H1 (cell line): Measurements from ENCODE around the gene GAB3. TPM values are rescaled to one million over a fixed set of nuclear protein-coding genes. Genes with fewer than 3 reads are reported as not detected.

ENCODE experiments used
- CTCF ChIA-PET: fragments of 300-600 bp; sonication (Branson Sonifier 250); formaldehyde crosslinking; loops from one replicate; lab custom pipeline; 2021; ENCODE audit not compliant: partially characterized antibody; lab: Charles Lee
- POLR2A ChIA-PET: fragments of 300-600 bp; sonication (Branson Sonifier 250); formaldehyde crosslinking; loops from one replicate; lab custom pipeline; 2021; ENCODE audit warnings: inconsistent platforms; ENCODE audit not compliant: partially characterized antibody; lab: Charles Lee
- DNase-seq, 2 experiments: peaks; one replicate each; pipeline versions ENCODE4 v3.0.0 to v3.0.0-alpha.2; 2010 to 2022; ENCODE audit warnings: low spot score in 2 of 2, low read depth in 1 of 2, mixed read lengths in 1 of 2
- FAIRE-seq: peaks from 2 replicates; lab custom pipeline; 2011; peaks lifted over from hg19 to GRCh38; lab: Jason Lieb, UNC
- H2AFZ ChIP-seq: 2 replicates; pipeline ENCODE4 v1.8.1; 2012; ENCODE audit warnings: low read length, inconsistent platforms
- H2AK5ac ChIP-seq: 2 replicates; pipeline ENCODE4 v1.6.1; 2013; ENCODE audit warnings: low read depth, low read length
- H2BK120ac ChIP-seq: replicated peaks from 2 replicates; pipeline ENCODE3; 2013; ENCODE audit warnings: low read depth, low read length, inconsistent platforms
- H2BK12ac ChIP-seq: 2 replicates; pipeline ENCODE4 v1.6.1; 2013; ENCODE audit warnings: low read depth, low read length
- H2BK15ac ChIP-seq: 2 replicates; pipeline ENCODE4 v1.6.1; 2013; ENCODE audit warnings: low read length
- H2BK20ac ChIP-seq: 2 replicates; pipeline ENCODE4 v1.6.1; 2013; ENCODE audit warnings: low read length
- H2BK5ac ChIP-seq: 2 replicates; pipeline ENCODE4 v1.6.1; 2013; ENCODE audit warnings: low read depth, low read length
- H3K14ac ChIP-seq: 2 replicates; pipeline ENCODE4 v1.6.1; 2013; ENCODE audit warnings: inconsistent platforms; ENCODE audit not compliant: insufficient read length
- H3K18ac ChIP-seq: 2 replicates; pipeline ENCODE4 v1.6.1; 2013; ENCODE audit warnings: low read length; ENCODE audit errors: extremely low read depth
- H3K23ac ChIP-seq: 2 replicates; pipeline ENCODE4 v1.6.1; 2013; ENCODE audit warnings: inconsistent platforms; ENCODE audit not compliant: insufficient read length
- H3K23me2 ChIP-seq: 2 replicates; pipeline ENCODE4 v1.6.1; 2013; ENCODE audit warnings: low read depth, low read length
- H3K27ac ChIP-seq: 2 replicates; pipeline ENCODE4 v1.6.1; 2011; ENCODE audit warnings: low read depth, low read length, inconsistent platforms
- H3K27me3 ChIP-seq, 4 experiments: replicated peaks in 1 of 4; 1 replicate in 1 of 4; 2 replicates in 3 of 4; pipeline versions ENCODE4 v1.6.1 to v1.8.1; 2011 to 2013; ENCODE audit warnings: low read length in 3 of 4, mild to moderate bottlenecking in 3 of 4, inconsistent platforms in 2 of 4, mixed read lengths in 2 of 4, moderate library complexity in 1 of 4; ENCODE audit not compliant: control insufficient read depth in 3 of 4, insufficient read depth in 3 of 4; ENCODE audit errors: extremely low read depth in 1 of 4
- H3K36me3 ChIP-seq, 4 experiments: 2 replicates each; pipeline versions ENCODE4 v1.6.1 to v1.8.1; 2011 to 2013; ENCODE audit warnings: mild to moderate bottlenecking in 4 of 4, low read length in 3 of 4, moderate library complexity in 2 of 4, control low read depth in 1 of 4, inconsistent platforms in 1 of 4; ENCODE audit not compliant: insufficient read depth in 4 of 4, control insufficient read depth in 2 of 4
- H3K4ac ChIP-seq: replicated peaks from 2 replicates; pipeline ENCODE3; 2013; ENCODE audit warnings: low read length, low read depth, mixed read lengths, inconsistent platforms; ENCODE audit not compliant: insufficient read length
- H3K4me1 ChIP-seq, 4 experiments: replicated peaks in 1 of 4; 1 replicate in 1 of 4; 2 replicates in 3 of 4; pipeline versions ENCODE4 v1.6.1 to v1.8.1; 2011 to 2013; ENCODE audit warnings: low read length in 3 of 4, inconsistent platforms in 2 of 4, mixed read lengths in 1 of 4; ENCODE audit not compliant: insufficient read depth in 4 of 4, control insufficient read depth in 3 of 4
- H3K4me2 ChIP-seq, 2 experiments: 2 replicates each; pipeline versions ENCODE4 v1.6.1 to v1.8.1; 2011 to 2013; ENCODE audit warnings: low read depth in 2 of 2, low read length in 2 of 2, control low read depth in 1 of 2, inconsistent platforms in 1 of 2, mild to moderate bottlenecking in 1 of 2; ENCODE audit not compliant: insufficient read depth in 1 of 2
- H3K4me3 ChIP-seq, 4 experiments: fragments of 200-600, 300-600 bp in 1 of 4; sonication (generic), shearing (Covaris generic), sonication (Bioruptor Twin) in 1 of 4; 2 replicates each; pipeline versions ENCODE4 v1.5.1 to v1.8.1; 2011 to 2016; ENCODE audit warnings: low read length in 4 of 4, low read depth in 3 of 4, control low read depth in 2 of 4, inconsistent platforms in 2 of 4, mild to moderate bottlenecking in 2 of 4, mixed read lengths in 1 of 4, moderate library complexity in 1 of 4; ENCODE audit not compliant: insufficient read depth in 2 of 4; ENCODE audit errors: extremely low read depth in 1 of 4
- H3K56ac ChIP-seq: replicated peaks from 2 replicates; pipeline ENCODE3; 2013; ENCODE audit warnings: low read depth, mild to moderate bottlenecking, mixed read lengths, low read length, inconsistent platforms; ENCODE audit not compliant: insufficient read length
- H3K79me1 ChIP-seq: 2 replicates; pipeline ENCODE4 v1.6.1; 2013; ENCODE audit warnings: low read depth, low read length, control low read depth
- H3K79me2 ChIP-seq, 2 experiments: 2 replicates each; pipeline versions ENCODE4 v1.6.1 to v1.8.1; 2012 to 2013; ENCODE audit warnings: low read length in 2 of 2, mild to moderate bottlenecking in 2 of 2, inconsistent platforms in 1 of 2; ENCODE audit not compliant: insufficient read depth in 2 of 2, control insufficient read depth in 1 of 2
- H3K9ac ChIP-seq, 4 experiments: replicated peaks in 1 of 4; 1 replicate in 1 of 4; 2 replicates in 3 of 4; pipeline versions ENCODE4 v1.6.1 to v1.8.1; 2011 to 2013; ENCODE audit warnings: low read depth in 3 of 4, low read length in 3 of 4, control low read depth in 2 of 4, mild to moderate bottlenecking in 2 of 4, moderate library complexity in 2 of 4, inconsistent platforms in 1 of 4; ENCODE audit errors: extremely low read depth in 1 of 4
- H3K9me3 ChIP-seq, 2 experiments: 2 replicates each; pipeline versions ENCODE4 v1.6.1 to v1.8.1; 2012 to 2013; ENCODE audit warnings: mild to moderate bottlenecking in 2 of 2, moderate library complexity in 2 of 2, control low read depth in 1 of 2, inconsistent platforms in 1 of 2, low read depth in 1 of 2, low read length in 1 of 2, mixed read lengths in 1 of 2; ENCODE audit not compliant: insufficient read depth in 2 of 2
- H4K20me1 ChIP-seq, 2 experiments: replicated peaks in 1 of 2; 2 replicates each; pipeline versions ENCODE3 to v1.8.1; 2011 to 2013; ENCODE audit warnings: inconsistent platforms in 2 of 2, low read length in 2 of 2, mild to moderate bottlenecking in 1 of 2; ENCODE audit not compliant: insufficient read depth in 2 of 2, control insufficient read depth in 1 of 2
- H4K5ac ChIP-seq: 2 replicates; pipeline ENCODE4 v1.6.1; 2013; ENCODE audit warnings: low read length, low read depth, mixed read lengths, inconsistent platforms; ENCODE audit not compliant: insufficient read length
- H4K8ac ChIP-seq: 2 replicates; pipeline ENCODE4 v1.8.0; 2013; ENCODE audit warnings: mild to moderate bottlenecking, moderate library complexity, low read length, inconsistent platforms; ENCODE audit not compliant: insufficient read depth; ENCODE audit errors: extremely low read depth
- H4K91ac ChIP-seq: replicated peaks from 2 replicates; pipeline ENCODE3; 2013; ENCODE audit warnings: low read length, mixed read lengths, inconsistent platforms; ENCODE audit not compliant: insufficient read length
- ATF2 ChIP-seq: IDR thresholded peaks from 2 replicates; pipeline ENCODE4 v1.6.1; 2012; ENCODE audit warnings: low read length, inconsistent platforms
- CBX8 ChIP-seq: fragments of 300-800, 300-1000 bp; sonication (generic); IDR thresholded peaks from 2 replicates; pipeline ENCODE4 v1.7.1; 2016; ENCODE audit warnings: low read depth, low read length, borderline replicate concordance
- GTF2F1 ChIP-seq: IDR thresholded peaks from 2 replicates; pipeline ENCODE4 v1.6.1; 2012; ENCODE audit warnings: low read depth, low read length, improper control_type of control experiment, borderline replicate concordance
- HDAC2 ChIP-seq, 2 experiments: fragments of 300-600 bp in 1 of 2; sonication (generic) in 1 of 2; IDR thresholded peaks; 2 replicates each; pipeline ENCODE4 v1.6.1; 2011 to 2012; ENCODE audit warnings: low read depth in 2 of 2, low read length in 2 of 2, mild to moderate bottlenecking in 2 of 2, moderate library complexity in 2 of 2, borderline replicate concordance in 1 of 2, inconsistent platforms in 1 of 2
- JUN ChIP-seq: IDR thresholded peaks from 2 replicates; pipeline ENCODE4 v1.6.1; 2011; ENCODE audit warnings: low read depth, mild to moderate bottlenecking, improper control_type of control experiment, low read length
- MAX ChIP-seq: IDR thresholded peaks from 2 replicates; pipeline ENCODE4 v1.6.1; 2012; ENCODE audit warnings: inconsistent platforms
- PHF8 ChIP-seq: fragments of 200-600 bp; sonication (generic); conservative IDR thresholded peaks from 2 replicates; pipeline ENCODE4 v1.7.1; 2012; ENCODE audit warnings: low read depth, mild to moderate bottlenecking, inconsistent platforms, low read length, moderate library complexity
- WGBS, 2 experiments: shearing (Covaris generic) in 1 of 2; methylation state at CpG; one replicate each; pipeline versions ENCODE4 v1.1.6 to v1.1.7; 2013 to 2015; ENCODE audit warnings: low lambda C conversion rate in 2 of 2, mixed read lengths in 2 of 2, inconsistent platforms in 1 of 2, low coverage in 1 of 2, missing lambda C conversion rate in 1 of 2; ENCODE audit not compliant: insufficient replicate concordance in 2 of 2, insufficient coverage in 1 of 2, insufficient read length in 1 of 2; ENCODE audit errors: extremely low coverage in 1 of 2, missing lambda C conversion rate in 1 of 2; 5-methylcytosine and 5-hydroxymethylcytosine counted together
- polyA plus RNA-seq, 7 experiments: library from polyadenylated mRNA; depleted of rRNA in 3 of 7; stranded (reverse) in 5 of 7; unstranded in 2 of 7; fragments of >200 nt in 5 of 7; fragments of 200-250 nt in 2 of 7; gene quantifications; 1 replicate in 5 of 7; 2 replicates in 1 of 7; 4 replicates in 1 of 7; pipeline versions ENCODE4 v1.2.1 to v1.2.3, GENCODE V29; 2011 to 2013; ENCODE audit warnings: missing spikeins in 2 of 7, mixed read lengths in 2 of 7
- total RNA-seq: library from RNA; stranded (reverse); fragmentation: NEBNext Ultra II Directional; extraction: Animal tissue kit (Norgen Biotek cat#: 25700); gene quantifications from 2 replicates; pipeline ENCODE4 v1.2.1, GENCODE V29; 2021

GAB3 gene
- total and polyA plus RNA-seq, 2 of the 8 experiments (the other 6 are each of a cell fraction or from before 2014, with no cell fraction given): 0.48 to 1.2 TPM

GRCh38 chrX:154784149-154784995, 33.5 kb upstream of the GAB3 start:
- ChIA-PET POLR2A (interaction anchor here (0.7 to 1.4 kb wide), 4 partner anchors 9 to 21 kb away, joined by 3 to 4 read pairs (median 3); partner anchors contain the start of gene MPP1), CTCF (interaction anchor here (0.5 to 1.0 kb wide), 2 partner anchors 8 to 32 kb away, joined by 3 read pairs; no protein-coding TSS in a partner anchor)
- H3K9me3 ChIP-seq: no peaks in the 10 kb centered on the region
- no peaks in the 10 kb centered on the region; a peak in 1 of 8 replicates for H3K36me3 ChIP-seq
- no peak overlapping the region for H2BK20ac ChIP-seq
- H3K27ac ChIP-seq: no peak overlapping the region
- no peak overlapping the region for H4K8ac ChIP-seq
- no peak overlapping the region for H3K4me2 ChIP-seq
- H3K4me3 ChIP-seq: no peak overlapping the region
- H3K18ac ChIP-seq: no peak overlapping the region
- H2AFZ ChIP-seq: no peak overlapping the region
- no peak overlapping the region for H2AK5ac ChIP-seq
- no peaks in the 10 kb centered on the region for H3K27me3 ChIP-seq
- H3K56ac ChIP-seq: no peak overlapping the region
- H3K23ac ChIP-seq: no peak overlapping the region
- H2BK120ac ChIP-seq: no peak overlapping the region
- 90% methylated on average over 3 of the region's 13 CpGs; no CpG with 5 or more reads in 1 of the 2 experiments for WGBS, 2 experiments
- no peak overlapping the region for H3K4ac ChIP-seq
- H4K20me1 ChIP-seq: no peaks in the 10 kb centered on the region
- H2BK15ac ChIP-seq: no peak overlapping the region
- no peak for DNase-seq
- no peak overlapping the region for H4K91ac ChIP-seq
- no peaks in the 10 kb centered on the region for H3K79me1 ChIP-seq
- no peak overlapping the region for H3K14ac ChIP-seq
- H4K5ac ChIP-seq: no peak overlapping the region
- no peak overlapping the region for H2BK5ac ChIP-seq
- FAIRE-seq: no peak
- no peak overlapping the region for H2BK12ac ChIP-seq
- H3K9ac ChIP-seq: no peak overlapping the region
- H3K79me2 ChIP-seq: no peaks in the 10 kb centered on the region
- no peaks in the 10 kb centered on the region for H3K23me2 ChIP-seq
- H3K4me1 ChIP-seq: no peaks in the 10 kb centered on the region; a peak in 1 of 7 replicates
- no peak for TF ChIP-seq HDAC2 (IDR thresholded peaks at IDR 0.05; ENCODE audit: borderline replicate concordance in 1 of 2, low read depth in 2 of 2, low read length in 2 of 2)
- TF ChIP-seq ATF2: no peak
- TF ChIP-seq PHF8: no peak
- TF ChIP-seq MAX: no peak
- no peak for TF ChIP-seq JUN
- no peak for TF ChIP-seq GTF2F1
- no peak for TF ChIP-seq CBX8
